ENCODE results near the gene DUT. TPM values are rescaled to one million over a fixed set of nuclear protein-coding genes. Genes with fewer than 3 reads are reported as not detected.

DUT gene
- total RNA-seq, result 150 TPM

GRCh38 chr15:48330855-48331795, at the start of gene DUT:
DUT (plus strand) TSS chr15:48331429; CDS start chr15:48331516, 87 bp downstream.
- no peaks in the 10 kb centered on the region for H3K27me3 ChIP-seq
- intact Hi-C loops (cut with DNase I), result loop anchor here (1.0 to 2.0 kb wide), 2 partner anchors 44 to 614 kb away; partner anchors contain the start of gene SEMA6D

GRCh38 chr15:48281674-48282073, 49.6 kb upstream of the DUT start:
- Histone ChIP-seq H3K36me3 (no peaks in the 10 kb centered on the region), H3K27me3 (no peaks in the 10 kb centered on the region), H3K9me3 (no peaks in the 10 kb centered on the region), H3K27ac (no peak overlapping the region), H3K4me1 (peaks cover 9 to 15% of the 10 kb centered on the region in 2 donors), H3K4me3 (no peak overlapping the region)
- no peak for DNase-seq (ENCODE audit: low spot score in 2 of 2)
- no peak for TF ChIP-seq CTCF (IDR thresholded peaks at IDR 0.05)
- intact Hi-C loops (cut with DNase I), result no loop called here

More at GRCh38 chr15:48330855-48331795, at the start of gene DUT:
- Histone ChIP-seq H3K9me3 (no peaks in the 10 kb centered on the region), H3K36me3 (peaks cover 8 to 12% of the 10 kb centered on the region in 2 donors), H3K4me1 (peaks cover 4 to 12% of the 10 kb centered on the region in 2 donors), H3K4me3 (peak within 1 kb of the TSS; percentile 70 to 89), H3K27ac (peak within 1 kb of the TSS; percentile 92 to 98)
- peak; percentile 27 to 91 for DNase-seq (ENCODE audit: low spot score in 2 of 2)
- TF ChIP-seq CTCF (IDR thresholded peaks at IDR 0.05), result no peak

GRCh38 chr15:48282216-48282615, 49.0 kb upstream of the DUT start:
- TF ChIP-seq CTCF (IDR thresholded peaks at IDR 0.05), result no peak
- intact Hi-C loops (cut with DNase I), result no loop called here
- DNase-seq (ENCODE audit: low spot score in 2 of 2), result no peak
- no peak overlapping the region for H3K27ac ChIP-seq
- H3K9me3 ChIP-seq, result no peaks in the 10 kb centered on the region
- H3K36me3 ChIP-seq, result no peaks in the 10 kb centered on the region
- H3K4me1 ChIP-seq, result peaks cover 9 to 20% of the 10 kb centered on the region in 2 donors
- no peak overlapping the region for H3K4me3 ChIP-seq
- no peaks in the 10 kb centered on the region for H3K27me3 ChIP-seq

- Histone ChIP-seq H3K9me3 (no peaks in the 10 kb centered on the region), H3K27ac (peak overlapping the region; percentile 70 to 81)
- intact Hi-C loops (cut with DNase I), result loop anchor here (2.0 kb wide), 1 partner anchor 567 kb away; the partner anchor contains the start of gene SEMA6D
These were observed 47.7 kb upstream of the DUT start for GRCh38 chr15:48283396-48284145.

More at GRCh38 chr15:48283396-48284145, 47.7 kb upstream of the DUT start:
- Histone ChIP-seq H3K27me3 (no peaks in the 10 kb centered on the region), H3K4me3 (no peak overlapping the region), H3K4me1 (peaks cover 9 to 20% of the 10 kb centered on the region in 2 donors), H3K36me3 (no peaks in the 10 kb centered on the region)
- no peak for TF ChIP-seq CTCF (IDR thresholded peaks at IDR 0.05)
- DNase-seq (ENCODE audit: low spot score in 2 of 2), result no peak
